ENCODE data around the gene ADGRG3. TPM values are rescaled to one million over a fixed set of nuclear protein-coding genes. Genes with fewer than 3 reads are reported as not detected.

The ADGRG3 gene
- total and polyA plus RNA-seq, 2 of the 8 experiments (the other 6 are each of a cell fraction or from before 2014, with no cell fraction given) = 0.28 to 0.98 TPM

- Histone ChIP-seq H3K9me3 (ENCODE audit: insufficient read depth in 2 of 2, low read depth in 1 of 2, low read length in 1 of 2) (no peaks in the 10 kb centered on the region), H3K4me3 (ENCODE audit: extremely low read depth in 1 of 4, insufficient read depth in 2 of 4, low read depth in 3 of 4, low read length in 4 of 4) (no peak overlapping the region), H2BK12ac (ENCODE audit: low read depth, low read length) (0 out of 2 replicates have a peak overlapping the region, but pooled peaks have one; percentile 50), H4K20me1 (replicated peaks in 1 of 2; ENCODE audit: control insufficient read depth in 1 of 2, insufficient read depth in 2 of 2, low read length in 2 of 2) (peaks cover 0 to 4% of the 10 kb centered on the region in 2 experiments), H3K9ac (replicated peaks in 1 of 4; ENCODE audit: extremely low read depth in 1 of 4, low read depth in 3 of 4, low read length in 3 of 4) (no peak overlapping the region), H2BK20ac (ENCODE audit: low read length) (no peak overlapping the region), H2AK5ac (ENCODE audit: low read depth, low read length) (peak overlapping the region; percentile 39; the same call in 1 of the 2 replicates), H4K8ac (ENCODE audit: extremely low read depth, insufficient read depth, low read length) (no peak overlapping the region; the same call in 1 of the 2 replicates), H4K5ac (ENCODE audit: insufficient read length, low read depth, low read length) (no peak overlapping the region), H2BK15ac (ENCODE audit: low read length) (0 out of 2 replicates have a peak overlapping the region, but pooled peaks have one; percentile 81), H3K27me3 (replicated peaks in 1 of 4; ENCODE audit: control insufficient read depth in 3 of 4, extremely low read depth in 1 of 4, insufficient read depth in 3 of 4, low read length in 3 of 4) (peaks cover 0 to 2% (median 0%) of the 10 kb centered on the region in 4 experiments; a peak in 2 of 7 replicates), H3K23ac (ENCODE audit: insufficient read length) (no peak overlapping the region), H3K36me3 (ENCODE audit: control insufficient read depth in 2 of 4, insufficient read depth in 4 of 4, low read length in 3 of 4) (no peaks in the 10 kb centered on the region), H3K56ac (replicated peaks; ENCODE audit: insufficient read length, low read depth, low read length) (no peak overlapping the region), H3K4me1 (replicated peaks in 1 of 4; ENCODE audit: control insufficient read depth in 3 of 4, insufficient read depth in 4 of 4, low read length in 3 of 4) (peaks cover 0 to 21% (median 12%) of the 10 kb centered on the region in 4 experiments; a peak in 5 of 7 replicates), H4K91ac (replicated peaks; ENCODE audit: insufficient read length, low read length) (no peak overlapping the region), H3K79me2 (ENCODE audit: control insufficient read depth in 1 of 2, insufficient read depth in 2 of 2, low read length in 2 of 2) (no peaks in the 10 kb centered on the region), H3K79me1 (ENCODE audit: low read depth, low read length) (no peaks in the 10 kb centered on the region), H2AFZ (ENCODE audit: low read length) (no peak overlapping the region), H3K23me2 (ENCODE audit: low read depth, low read length) (peaks cover 4% of the 10 kb centered on the region; the same call in 1 of the 2 replicates), H3K18ac (ENCODE audit: extremely low read depth, low read length) (no peak overlapping the region), H3K27ac (ENCODE audit: low read depth, low read length) (no peak overlapping the region), H3K4ac (replicated peaks; ENCODE audit: insufficient read length, low read depth, low read length) (no peak overlapping the region), H2BK5ac (ENCODE audit: low read depth, low read length) (no peak overlapping the region), H3K4me2 (ENCODE audit: insufficient read depth in 1 of 2, low read depth in 2 of 2, low read length in 2 of 2) (no peak overlapping the region; a peak in 1 of 4 replicates), H2BK120ac (replicated peaks; ENCODE audit: low read depth, low read length) (no peak overlapping the region), H3K14ac (ENCODE audit: insufficient read length) (no peak overlapping the region)
- DNase-seq (ENCODE audit: low read depth in 1 of 2, low spot score in 2 of 2) (no peak), FAIRE-seq (no peak)
- ChIA-PET POLR2A (ENCODE audit: partially characterized antibody) (interaction anchor here (0.7 to 2.1 kb wide), 3 partner anchors 9 to 16 kb away, joined by 3 to 6 read pairs (median 3); no protein-coding TSS in a partner anchor), CTCF (ENCODE audit: partially characterized antibody) (interaction anchor here (0.6 to 5.6 kb wide), 12 partner anchors 8 to 292 kb away, joined by 3 to 69 read pairs (median 4); no protein-coding TSS in a partner anchor)
- WGBS, 2 experiments (ENCODE audit: extremely low coverage in 1 of 2, insufficient coverage in 1 of 2, insufficient read length in 1 of 2, insufficient replicate concordance in 2 of 2, low coverage in 1 of 2, low lambda C conversion rate in 2 of 2, missing lambda C conversion rate in 1 of 2) = 86% methylated on average over 18 of the region's 22 CpGs; no CpG with 5 or more reads in 1 of the 2 experiments
- TF ChIP-seq KDM1A (IDR thresholded peaks at IDR 0.05; ENCODE audit: borderline replicate concordance, low read length) (no peak), HDAC2 (IDR thresholded peaks at IDR 0.05; ENCODE audit: borderline replicate concordance in 1 of 2, low read depth in 2 of 2, low read length in 2 of 2) (no peak), SIN3A (conservative IDR thresholded peaks at IDR 0.05 in 1 of 2, IDR thresholded peaks at IDR 0.05 in 1 of 2; ENCODE audit: low read depth in 1 of 2, low read length in 2 of 2) (no peak), TAF1 (IDR thresholded peaks at IDR 0.05; ENCODE audit: low read depth, low read length) (no peak), EGR1 (IDR thresholded peaks at IDR 0.05; ENCODE audit: borderline replicate concordance, low read depth, low read length) (no peak), EP300 (IDR thresholded peaks at IDR 0.05; ENCODE audit: borderline replicate concordance in 1 of 2, low read depth in 2 of 2, low read length in 2 of 2) (no peak), RFX5 (IDR thresholded peaks at IDR 0.05; ENCODE audit: borderline replicate concordance, low read depth, low read length) (no peak), SAP30 (IDR thresholded peaks at IDR 0.05; ENCODE audit: insufficient read depth, insufficient replicate concordance, low read length) (no peak), BCL11A (IDR thresholded peaks at IDR 0.05; ENCODE audit: low read depth in 2 of 2, low read length in 2 of 2) (no peak), KDM5A (IDR thresholded peaks at IDR 0.05; ENCODE audit: low read length) (no peak)
These were observed 38.3 kb upstream of the ADGRG3 start for GRCh38 chr16:57629516-57630406.
